Lung (tissue), 12 donors: ENCODE data around the gene ACER1. TPM values are rescaled to one million over a fixed set of nuclear protein-coding genes. Genes with fewer than 3 reads are reported as not detected.
A peak's percentile ranks its signal among the peaks of the same experiment; 100 is the strongest.

Experiments
- ATAC-seq: fragments of 200-7000 bp; cut with Tn5 transposase; one replicate; pipeline ENCODE4 v1.9.1; 2020; ENCODE audit warnings: moderate number of reproducible peaks; ENCODE audit not compliant: insufficient read depth, low FRiP score
- DNase-seq, 3 donors: peaks; one replicate each; pipeline ENCODE4 v3.0.0-alpha.2; 2013 to 2017
- H3K27ac ChIP-seq, 2 donors: one replicate each; pipeline ENCODE4 v1.5.1; 2013; ENCODE audit warnings: mild to moderate bottlenecking in 2 of 2, moderate library complexity in 2 of 2, control low read depth in 1 of 2, inconsistent platforms in 1 of 2, low read depth in 1 of 2, low read length in 1 of 2
- H3K27me3 ChIP-seq, 3 donors: one replicate each; pipeline ENCODE4 v1.5.1; 2013; ENCODE audit warnings: low read length in 2 of 3; ENCODE audit not compliant: control insufficient read depth in 3 of 3, insufficient read depth in 3 of 3
- H3K36me3 ChIP-seq, 4 donors: one replicate each; pipeline ENCODE4 v1.5.1; 2013; ENCODE audit warnings: low read length in 4 of 4, mild to moderate bottlenecking in 1 of 4, moderate library complexity in 1 of 4; ENCODE audit not compliant: control insufficient read depth in 4 of 4, insufficient read depth in 4 of 4
- H3K4me1 ChIP-seq, 5 donors: one replicate each; pipeline ENCODE4 v1.5.1; 2013; ENCODE audit warnings: low read length in 5 of 5, mild to moderate bottlenecking in 2 of 5, moderate library complexity in 1 of 5; ENCODE audit not compliant: control insufficient read depth in 5 of 5, insufficient read depth in 5 of 5
- H3K4me3 ChIP-seq: one replicate; pipeline ENCODE4 v1.5.1; 2013; ENCODE audit warnings: mild to moderate bottlenecking, control low read depth, moderate library complexity
- H3K9ac ChIP-seq, 2 donors: one replicate each; pipeline ENCODE4 v1.5.1; 2013; ENCODE audit warnings: low read length in 2 of 2, control low read depth in 1 of 2; ENCODE audit not compliant: insufficient read depth in 1 of 2
- H3K9me3 ChIP-seq, 4 donors: one replicate each; pipeline ENCODE4 v1.5.1; 2013; ENCODE audit warnings: low read length in 3 of 4, mild to moderate bottlenecking in 1 of 4, moderate library complexity in 1 of 4; ENCODE audit not compliant: control insufficient read depth in 4 of 4, insufficient read depth in 3 of 4
- CTCF ChIP-seq: IDR thresholded peaks from 2 replicates; pipeline ENCODE4 v1.5.1; 2012; ENCODE audit warnings: mild to moderate bottlenecking; ENCODE audit errors: control extremely low read depth, extremely low read depth
- WGBS, 2 donors: extraction: QIAGEN DNeasy Blood & Tissue Kit; methylation state at CpG; one replicate each; pipeline ENCODE4 v1.1.7; 2013; 5-methylcytosine and 5-hydroxymethylcytosine counted together
- polyA plus RNA-seq, 2 donors: library from polyadenylated mRNA; stranded (reverse); fragments of 200-250 nt; gene quantifications; one replicate each; pipeline ENCODE4 v1.2.1, GENCODE V29; 2013
- total RNA-seq, 2 donors: library from RNA; depleted of rRNA in 1 of 2; stranded (reverse); fragments of >200 nt in 1 of 2; gene quantifications; one replicate each; pipeline ENCODE4 v1.2.1, GENCODE V29; 2014 to 2021
- donor health status: control.
- donor health status: control.
- donor health status: Bipolar disorder and iron deficiency.
- donor health status: healthy.
- donor health status: DM: yes; HTN: yes; CAD: no.

ACER1 gene
- total and polyA plus RNA-seq, 4 donors, result 0.06 TPM; not detected in 3

DNA sequence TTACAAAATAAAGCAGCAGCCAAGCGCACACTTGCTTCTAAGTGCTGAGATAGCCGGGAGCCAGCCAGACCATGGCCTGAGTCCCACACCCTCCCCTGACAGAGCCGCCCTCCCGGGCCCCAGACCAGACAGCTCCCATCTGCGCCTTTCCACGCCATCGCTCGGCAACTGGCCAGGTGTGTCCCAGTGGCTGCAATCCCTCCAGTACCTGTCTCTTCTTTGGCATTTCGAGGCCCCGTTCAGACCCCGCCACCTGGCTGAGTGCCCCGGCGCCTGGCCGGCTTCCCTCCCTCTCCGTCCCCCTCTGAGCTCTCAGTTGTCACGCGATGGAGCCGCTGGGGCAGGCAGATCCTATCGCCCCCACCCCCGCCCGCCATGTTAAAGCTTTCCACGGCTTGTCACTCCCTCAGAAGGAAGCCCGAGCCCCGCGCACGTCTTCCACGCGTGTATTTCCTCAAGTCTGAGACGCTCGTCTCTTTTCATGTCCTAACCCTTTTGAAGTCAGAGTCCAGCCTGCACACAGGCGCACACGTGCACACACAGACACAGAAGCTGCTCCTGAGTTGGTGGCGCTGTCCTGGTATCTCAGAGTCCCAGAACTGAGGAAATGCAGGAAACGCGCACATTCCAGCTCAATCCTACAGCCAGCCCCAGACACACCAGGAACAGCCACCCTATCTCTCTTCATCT, 61.5 kb downstream of the ACER1 start:
- peak; percentile 78 to 82 (median 82) for DNase-seq
- H3K36me3 ChIP-seq, result peaks cover 3 to 23% (median 14%) of the 10 kb centered on the region in 4 donors
- H3K27ac ChIP-seq, result peak overlapping the region; percentile 74 to 98
- peaks cover 33 to 73% (median 59%) of the 10 kb centered on the region in 5 donors for H3K4me1 ChIP-seq
- 33 to 39% methylated on average over 34 to 35 of the region's 35 CpGs for WGBS, 2 donors
- no peak for ATAC-seq
- H3K4me3 ChIP-seq, result no peak overlapping the region
- H3K9me3 ChIP-seq, result peaks cover 0 to 1% (median 0%) of the 10 kb centered on the region in 4 donors
- peak overlapping the region in 1 of 2 donors; percentile 1 for H3K9ac ChIP-seq
- H3K27me3 ChIP-seq, result no peaks in the 10 kb centered on the region
- no peak for TF ChIP-seq CTCF

- DNase-seq, result no peak
- peaks cover 0 to 1% (median 0%) of the 10 kb centered on the region in 4 donors for H3K9me3 ChIP-seq
- no peak for ATAC-seq
- 56 to 72% methylated on average over 9 of the region's 9 CpGs for WGBS, 2 donors
- H3K9ac ChIP-seq, result peak overlapping the region in 1 of 2 donors; percentile 1
- H3K4me3 ChIP-seq, result no peak overlapping the region
- peak overlapping the region; percentile 74 to 98 for H3K27ac ChIP-seq
- no peaks in the 10 kb centered on the region for H3K27me3 ChIP-seq
- H3K36me3 ChIP-seq, result peaks cover 3 to 23% (median 14%) of the 10 kb centered on the region in 4 donors
- no peak for TF ChIP-seq CTCF
- peaks cover 29 to 67% (median 58%) of the 10 kb centered on the region in 5 donors for H3K4me1 ChIP-seq
These were observed 62.2 kb downstream of the ACER1 start for GRCh38 chr19:6271251-6271650.

DNA sequence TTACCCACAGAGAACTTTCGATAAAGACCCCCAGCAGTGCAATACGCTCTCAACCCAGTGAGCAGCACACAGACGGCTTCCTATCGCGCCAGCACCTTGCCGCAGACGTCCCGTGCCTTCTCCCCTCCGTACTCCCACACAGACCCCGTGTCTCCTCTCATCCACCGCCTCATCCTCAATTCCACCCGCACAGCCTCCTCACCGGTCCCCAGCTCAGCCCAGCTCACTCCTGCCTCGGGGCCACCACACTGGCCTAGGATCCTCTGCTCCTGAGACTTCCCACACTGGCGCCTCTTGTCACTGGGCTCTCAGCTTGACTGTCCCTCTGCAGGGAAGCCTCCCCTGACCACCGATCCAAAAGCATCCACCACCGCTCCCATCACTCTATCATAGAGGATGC, 62.6 kb downstream of the ACER1 start:
- Histone ChIP-seq H3K36me3 (peaks cover 3 to 23% (median 15%) of the 10 kb centered on the region in 4 donors), H3K27ac (peak overlapping the region in 1 of 2 donors; percentile 98), H3K9me3 (peaks cover 0 to 1% (median 0%) of the 10 kb centered on the region in 4 donors), H3K27me3 (no peaks in the 10 kb centered on the region), H3K9ac (no peak overlapping the region), H3K4me1 (peaks cover 27 to 63% (median 58%) of the 10 kb centered on the region in 5 donors), H3K4me3 (no peak overlapping the region)
- TF ChIP-seq CTCF, result no peak
- WGBS, 2 donors, result 92 to 95% methylated on average over 17 of the region's 17 CpGs
- DNase-seq, result no peak
- ATAC-seq, result no peak
